GM18520 (cell line): ENCODE measurements around the gene RSRC2.
"Not testable (repeated sequence)": the region's sequence is repeated elsewhere in the genome, so short reads cannot be mapped to it uniquely, and the experiment has no call there.

Experiments
- ATAC-seq: cut with Tn5 transposase; IDR thresholded peaks from one replicate; pipeline ENCODE4 v1.9.1; 2021; ENCODE audit not compliant: unreplicated experiment

The RSRC2 gene

DNA sequence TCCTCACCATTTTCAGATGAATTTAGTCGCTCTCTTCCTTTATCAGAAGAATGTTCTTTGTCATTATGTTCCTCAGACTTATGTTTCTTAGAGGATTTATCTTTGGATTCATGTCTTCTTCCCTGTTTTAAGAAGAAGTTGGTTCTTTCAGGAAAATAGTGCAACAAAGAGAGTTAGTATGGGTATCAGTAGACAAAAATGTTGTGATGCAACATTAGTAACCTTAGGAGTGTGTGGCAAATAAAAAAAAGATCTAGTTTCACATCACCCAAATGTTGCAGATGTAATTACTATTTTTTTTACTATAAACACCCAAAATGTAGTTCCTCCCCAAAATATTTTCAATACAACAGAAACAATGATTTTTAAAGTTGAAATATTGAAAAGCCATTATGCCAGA is 7.8 kb downstream of the RSRC2 start:
- no peak for ATAC-seq

DNA sequence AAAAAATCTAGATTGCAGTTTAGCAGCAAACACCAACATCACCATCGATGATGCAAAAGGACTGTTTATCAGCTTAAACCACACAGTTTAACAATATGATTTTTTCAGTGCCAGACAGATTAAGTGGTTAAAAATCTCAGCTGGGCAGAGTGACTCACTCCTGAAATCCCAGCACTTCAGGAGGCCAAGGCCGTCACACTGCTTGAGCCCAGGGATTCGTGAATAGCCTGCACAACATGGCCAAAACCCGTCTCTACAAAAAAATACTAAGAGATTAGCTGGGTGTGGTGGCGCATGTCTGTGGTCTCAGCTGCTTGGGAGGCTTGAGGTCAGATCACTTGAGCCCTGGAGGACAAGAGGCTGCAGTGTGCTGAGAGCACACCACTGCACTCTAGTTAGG is 8.9 kb downstream of the RSRC2 start:
- ATAC-seq, result no peak

DNA sequence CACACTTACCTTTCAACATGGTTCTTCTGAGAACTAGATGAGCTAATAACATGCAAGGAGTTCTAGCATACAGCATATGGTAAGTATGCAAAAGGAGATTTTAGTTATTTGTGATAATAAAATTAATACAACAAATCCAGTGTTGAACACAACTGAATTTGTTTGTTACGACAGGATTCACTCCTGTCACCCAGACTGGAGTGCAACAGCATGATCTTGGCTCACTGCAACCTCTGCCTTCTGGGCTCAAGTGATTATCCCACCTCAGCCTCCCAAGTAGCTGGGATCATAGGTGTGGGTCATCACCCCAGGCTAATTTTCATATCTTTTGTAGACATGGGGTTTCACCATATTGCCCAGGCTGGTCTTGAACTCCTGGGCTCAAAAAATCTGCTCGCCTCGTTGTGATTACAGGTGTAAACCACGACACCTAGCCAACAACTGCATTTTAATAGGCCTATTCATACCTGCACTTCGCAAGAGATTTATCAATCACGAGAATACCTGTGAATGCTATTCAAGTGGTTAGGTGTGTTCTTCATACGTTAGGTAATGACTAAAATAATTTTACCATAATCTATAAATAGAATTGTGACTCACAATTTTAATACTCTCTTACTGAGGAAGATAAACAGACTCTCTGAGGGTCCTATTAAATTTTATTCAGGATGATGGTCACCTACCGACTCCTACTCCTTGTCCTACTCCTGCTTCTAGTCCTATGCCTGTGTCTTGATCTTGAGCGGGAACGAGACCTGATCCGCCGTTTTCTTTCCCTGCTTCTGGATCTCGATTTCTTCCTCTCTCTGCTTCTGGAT is 10.0 kb downstream of the RSRC2 start:
- no peak for ATAC-seq

GRCh38 chr12:122515275-122515674 is 11.5 kb downstream of the RSRC2 start:
- no peak for ATAC-seq

DNA sequence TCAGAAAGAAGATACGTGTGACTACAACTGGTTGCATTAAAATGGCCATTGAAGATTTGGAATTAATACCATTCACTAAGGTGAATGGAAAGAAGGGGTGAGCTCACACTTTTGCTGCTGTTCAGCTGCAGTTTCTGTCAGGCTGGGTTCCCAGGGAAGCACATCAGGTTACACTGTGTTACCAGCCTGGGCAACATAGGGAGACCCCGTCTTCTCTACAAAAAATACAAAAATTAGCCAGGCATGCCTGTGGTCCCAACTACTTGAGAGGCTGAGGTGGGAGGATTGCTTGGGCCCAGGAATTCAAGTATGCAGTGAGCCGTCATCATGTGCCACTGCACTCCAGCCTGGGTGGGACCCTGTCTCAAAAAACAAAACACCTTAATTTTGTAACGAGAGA is 13.1 kb downstream of the RSRC2 start:
- ATAC-seq, result no peak

DNA sequence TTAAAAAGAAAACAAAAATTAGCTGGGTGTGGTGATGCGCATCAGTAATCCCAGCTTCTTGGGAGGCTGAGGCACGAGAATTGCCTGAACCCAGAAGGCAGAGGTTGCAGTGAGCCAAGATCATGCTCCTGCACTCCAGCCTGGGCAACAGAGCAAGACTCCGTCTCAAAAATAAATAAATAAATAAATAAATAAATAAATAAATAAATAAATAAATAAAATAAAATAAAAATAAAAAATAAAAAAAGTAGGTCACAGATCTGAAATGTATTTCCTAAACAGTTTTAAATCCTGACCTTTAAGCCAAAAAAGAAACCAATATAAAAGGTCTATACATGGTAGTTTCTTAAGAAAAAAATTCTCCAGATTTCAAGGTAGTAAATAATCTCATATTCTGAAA is 13.7 kb downstream of the RSRC2 start:
- not testable (repeated sequence) for ATAC-seq

GRCh38 chr12:122508163-122508562 is 18.6 kb downstream of the RSRC2 start:
- ATAC-seq, result no peak

DNA sequence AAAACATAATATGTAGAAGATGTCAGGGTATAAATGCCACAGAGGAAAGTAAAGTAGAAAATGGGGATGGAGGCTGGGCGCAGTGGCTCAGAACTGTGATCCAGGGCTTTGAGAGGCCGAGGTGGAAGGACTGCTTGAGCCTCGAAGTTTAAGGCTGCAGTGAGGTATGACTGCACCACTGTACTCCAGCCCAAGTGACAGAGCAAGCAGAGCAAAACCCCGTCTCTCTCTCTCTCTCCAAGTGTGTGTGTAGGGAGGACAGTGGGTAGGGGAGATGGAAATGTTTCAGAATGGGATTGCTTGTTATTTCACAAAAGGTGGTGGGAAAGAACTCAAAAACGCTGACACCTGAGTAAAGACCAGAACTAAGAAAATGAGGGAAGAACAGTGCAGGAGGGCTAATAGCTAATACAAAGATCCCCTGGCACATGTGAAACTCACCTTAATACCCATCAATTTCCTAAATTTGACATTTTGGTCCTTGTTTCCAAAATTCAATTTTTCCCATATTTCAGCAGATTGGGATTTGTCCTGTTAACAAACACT is 20.3 kb downstream of the RSRC2 start:
- ATAC-seq, result no peak

DNA sequence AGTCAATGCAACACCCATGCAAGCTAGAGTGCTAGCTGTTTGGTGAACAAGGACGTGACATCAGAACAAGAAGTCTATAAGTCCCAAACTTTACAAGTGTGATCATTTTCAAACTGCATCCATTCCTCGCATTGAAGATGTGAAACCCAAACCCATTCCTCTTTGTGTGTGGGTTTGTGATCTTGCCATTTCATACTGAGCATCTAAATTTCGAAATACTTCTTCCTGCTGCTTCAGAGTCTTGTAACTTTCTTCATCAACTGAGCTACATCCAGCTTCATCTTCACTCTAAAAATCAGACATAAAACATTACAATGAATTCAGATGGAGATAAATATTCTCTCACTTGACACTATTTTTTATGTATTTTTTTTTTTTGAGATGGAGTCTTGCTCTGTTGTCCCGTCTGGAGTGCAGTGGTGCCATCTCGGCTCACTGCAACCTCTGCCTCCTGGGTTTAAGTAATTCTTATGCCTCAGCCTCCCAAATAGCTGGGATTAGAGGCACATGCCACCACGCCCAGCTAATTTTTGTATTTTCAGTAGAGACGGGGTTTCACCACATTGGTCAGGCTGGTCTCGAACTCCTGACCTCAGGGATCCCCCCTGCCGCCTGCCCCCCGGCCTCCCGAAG is 21.2 kb downstream of the RSRC2 start:
- no peak for ATAC-seq

- no peak for ATAC-seq
These were observed 22.7 kb downstream of the RSRC2 start for GRCh38 chr12:122503783-122504590.

DNA sequence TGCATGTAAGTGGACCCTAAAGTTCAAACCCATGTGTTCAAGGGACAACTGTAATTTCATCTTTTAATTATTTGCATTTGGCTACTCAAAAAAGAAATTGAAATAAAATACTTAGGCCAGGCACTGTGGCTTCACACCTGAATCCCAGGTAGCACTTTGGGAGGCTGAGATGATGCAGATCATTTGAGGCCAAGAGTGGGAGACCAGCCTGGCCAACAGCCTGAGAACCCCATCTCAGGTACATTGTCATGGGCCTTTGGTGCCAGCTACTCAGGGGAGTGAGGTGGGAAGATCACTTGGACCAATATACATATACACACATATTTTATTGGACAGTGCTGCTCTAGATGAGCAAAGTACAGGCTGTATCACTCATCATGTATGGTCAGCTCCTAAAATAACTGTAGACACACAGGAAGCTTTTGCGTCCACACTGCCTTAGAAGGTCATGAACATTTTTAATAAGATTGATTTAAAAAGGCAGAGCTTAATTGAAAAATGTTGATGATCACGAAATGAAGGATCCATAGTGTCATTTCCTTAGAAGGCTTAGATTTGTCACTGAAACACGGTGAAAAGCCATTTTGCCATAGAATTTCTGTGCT is 23.5 kb downstream of the RSRC2 start:
- no peak for ATAC-seq

- no peak for ATAC-seq
These were observed 25.2 kb downstream of the RSRC2 start for GRCh38 chr12:122501489-122501989.

GRCh38 chr12:122500685-122501488 is 25.8 kb downstream of the RSRC2 start, which contains the start of gene ZCCHC8:
Gene ZCCHC8 (minus strand): TSS chr12:122500932. CDS start chr12:122500840, 92 bp downstream.
- ATAC-seq, result peak; percentile 89

- ATAC-seq, result peak; percentile 4
These were observed 26.6 kb downstream of the RSRC2 start for GRCh38 chr12:122499991-122500684.

DNA sequence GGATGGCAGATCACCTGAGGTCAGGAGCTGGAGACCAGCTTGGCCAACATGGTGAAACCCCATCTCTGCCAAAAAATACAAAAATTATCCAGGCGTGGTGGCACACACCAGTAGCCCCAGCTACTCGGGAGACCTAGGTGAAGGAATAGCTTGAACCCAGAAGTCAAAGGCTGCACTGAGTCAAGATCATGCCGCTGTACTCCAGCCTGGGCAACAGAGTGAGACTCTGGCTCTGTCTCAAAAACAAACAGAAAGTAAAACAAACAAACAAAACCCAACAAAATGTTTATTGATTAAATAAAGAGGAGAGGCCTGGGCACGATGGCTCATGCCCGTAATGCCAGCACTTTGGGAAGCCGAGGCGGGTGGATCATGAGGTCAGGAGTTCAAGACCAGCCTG is 31.5 kb downstream of the RSRC2 start:
- ATAC-seq, result no peak

DNA sequence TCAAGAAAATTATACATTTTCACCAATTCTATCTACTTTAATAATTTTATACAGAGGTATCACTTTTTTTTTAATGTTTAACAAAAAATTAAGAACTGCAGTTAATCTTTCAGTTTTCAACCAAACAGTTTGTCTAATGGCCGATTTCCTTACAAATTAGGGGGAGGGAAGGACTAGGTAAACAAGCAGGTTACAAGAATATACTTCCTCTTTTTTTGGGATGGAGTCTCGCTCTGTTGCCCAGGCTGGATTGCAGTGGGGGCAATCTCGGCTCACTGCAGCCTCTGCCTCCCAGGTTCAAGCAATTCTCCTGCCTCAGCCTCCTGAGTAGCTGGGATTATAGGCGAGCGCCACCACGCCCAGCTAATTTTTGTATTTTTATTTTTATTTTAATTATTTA is 33.5 kb downstream of the RSRC2 start:
- ATAC-seq, result not testable (repeated sequence)

- no peak for ATAC-seq
These were observed 34.7 kb downstream of the RSRC2 start for GRCh38 chr12:122491991-122492390.

DNA sequence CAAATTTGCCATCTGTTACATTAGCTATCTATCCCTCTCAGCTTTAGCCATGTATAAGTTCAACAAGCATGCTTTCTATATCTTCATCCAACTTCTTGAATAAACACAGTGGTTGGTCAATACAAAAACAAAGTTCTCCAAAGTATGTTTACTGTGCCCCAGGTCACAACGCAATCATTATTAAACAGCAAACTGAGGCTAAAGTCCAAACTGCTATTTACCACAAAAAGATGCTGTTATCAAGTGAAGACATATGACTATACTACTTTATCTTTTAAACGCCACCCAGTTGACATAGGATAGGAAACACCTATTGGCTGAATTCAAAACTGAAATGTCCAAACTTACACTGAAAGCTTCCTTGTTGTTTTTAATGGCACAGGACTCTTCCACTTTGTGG is 37.7 kb downstream of the RSRC2 start:
- no peak for ATAC-seq

GRCh38 chr12:122487807-122488206 is 38.9 kb downstream of the RSRC2 start:
- ATAC-seq, result not testable (repeated sequence)
